ENCODE measurements around the gene TTC34.

The TTC34 gene

GRCh38 chr1:2642131-2642559 is 159.3 kb downstream of the TTC34 start:
- DNase-seq (ENCODE audit: low spot score): no peak

GRCh38 chr1:2641381-2642130 is 159.9 kb downstream of the TTC34 start:
- no peak for DNase-seq (ENCODE audit: low spot score)

GRCh38 chr1:2640626-2641025 is 160.9 kb downstream of the TTC34 start:
- no peak for DNase-seq (ENCODE audit: low spot score)

GRCh38 chr1:2639607-2640521 is 161.6 kb downstream of the TTC34 start:
- no peak for DNase-seq (ENCODE audit: low spot score)

- no peak for DNase-seq (ENCODE audit: low spot score)
Measured at GRCh38 chr1:2639203-2639602, 162.3 kb downstream of the TTC34 start.

- no peak for DNase-seq (ENCODE audit: low spot score)
Measured at GRCh38 chr1:2638466-2639115, 162.9 kb downstream of the TTC34 start.

- DNase-seq (ENCODE audit: low spot score): no peak
Measured at GRCh38 chr1:2637442-2638145, 163.9 kb downstream of the TTC34 start.

- DNase-seq (ENCODE audit: low spot score): no peak
Measured at GRCh38 chr1:2636733-2637132, 164.8 kb downstream of the TTC34 start.

- no peak for DNase-seq (ENCODE audit: low spot score)
Measured at GRCh38 chr1:2635361-2636010, 166.0 kb downstream of the TTC34 start.

- DNase-seq (ENCODE audit: low spot score): no peak
Measured at GRCh38 chr1:2633936-2634491, 167.5 kb downstream of the TTC34 start.

GRCh38 chr1:2633366-2633935 is 168.0 kb downstream of the TTC34 start:
- DNase-seq (ENCODE audit: low spot score): no peak

GRCh38 chr1:2632561-2633361 is 168.7 kb downstream of the TTC34 start, which contains the start of gene MMEL1:
TSS of gene MMEL1 (minus strand) at chr1:2633016. CDS start at chr1:2629484, 3,532 bp downstream.
- no peak for DNase-seq (ENCODE audit: low spot score)

GRCh38 chr1:2632051-2632430 is 169.5 kb downstream of the TTC34 start:
- no peak for DNase-seq (ENCODE audit: low spot score)

- no peak for DNase-seq (ENCODE audit: low spot score)
Measured at GRCh38 chr1:2631136-2632050, 170.1 kb downstream of the TTC34 start.

- no peak for DNase-seq (ENCODE audit: low spot score)
Measured at GRCh38 chr1:2630498-2631135, 170.9 kb downstream of the TTC34 start.

GRCh38 chr1:2629627-2630497 is 171.6 kb downstream of the TTC34 start:
- DNase-seq (ENCODE audit: low spot score): no peak

- no peak for DNase-seq (ENCODE audit: low spot score)
Measured at GRCh38 chr1:2628933-2629626, 172.4 kb downstream of the TTC34 start.
